Lower leg skin (tissue), 4 donors: ENCODE data around the gene RNF212. TPM values are rescaled to one million over a fixed set of nuclear protein-coding genes. Genes with fewer than 3 reads are reported as not detected.

ENCODE experiments used
- DNase-seq, 2 donors: peaks; one replicate each; pipeline ENCODE4 v3.0.0-alpha.2; 2019; ENCODE audit warnings: low spot score in 2 of 2
- H3K4me3 ChIP-seq: fragments of 200-600 bp; sonication (generic); 2 replicates; pipeline ENCODE4 v1.5.1; 2017; ENCODE audit warnings: mild to moderate bottlenecking, low read depth; ENCODE audit not compliant: poor library complexity, severe bottlenecking
- CTCF ChIP-seq, 3 donors: fragments of 450-650 bp; IDR thresholded peaks; one replicate each; pipeline ENCODE4 v1.5.1; 2016; ENCODE audit warnings: antibody characterized with exemption in 3 of 3, mild to moderate bottlenecking in 3 of 3, moderate library complexity in 2 of 3
- POLR2A ChIP-seq, 2 donors: fragments of 450-650 bp; IDR thresholded peaks; one replicate each; pipeline ENCODE4 v1.6.1; 2016 to 2017; ENCODE audit warnings: antibody characterized with exemption in 2 of 2, mild to moderate bottlenecking in 1 of 2, moderate library complexity in 1 of 2
- WGBS, 2 donors: methylation state at CpG; one replicate each; pipeline ENCODE4 v1.1.5; 2018; 5-methylcytosine and 5-hydroxymethylcytosine counted together
- intact Hi-C: fragments of 100-400 bp; cut with DNase I; formaldehyde crosslinking; loops from one replicate; pipeline ENCODE4 v1.15.0; 2023; ENCODE audit warnings: low total_unique reads
- total RNA-seq, 4 donors: library from RNA; depleted of rRNA; stranded (reverse); fragments of >200 nt; gene quantifications; one replicate each; pipeline ENCODE4 v1.1.0, GENCODE V29; 2016

RNF212 gene
- total RNA-seq, 4 donors from 2014 or later, result 2.9 to 11.8 (median 8.5) TPM

GRCh38 chr4:1060621-1061020, 52.7 kb downstream of the RNF212 start:
- WGBS, 2 donors, result 87 to 97% methylated on average over 9 of the region's 9 CpGs
- TF ChIP-seq CTCF (IDR thresholded peaks at IDR 0.05), result no peak
- TF ChIP-seq POLR2A (IDR thresholded peaks at IDR 0.05), result no peak
- DNase-seq, result peak in 1 of 2 donors; percentile 70
- intact Hi-C loops, result no loop called here
- no peak overlapping the region for H3K4me3 ChIP-seq

- H3K4me3 ChIP-seq, result no peak overlapping the region
- intact Hi-C loops, result no loop called here
- peak in 1 of 2 donors; percentile 69 for DNase-seq
- no peak for TF ChIP-seq POLR2A (IDR thresholded peaks at IDR 0.05)
- TF ChIP-seq CTCF (IDR thresholded peaks at IDR 0.05), result no peak
- 65 to 76% methylated on average over 9 to 10 of the region's 10 CpGs for WGBS, 2 donors
Observed at GRCh38 chr4:1060121-1060520, 53.2 kb downstream of the RNF212 start.

- intact Hi-C loops, result no loop called here
- DNase-seq, result peak in 1 of 2 donors; percentile 83
- TF ChIP-seq POLR2A (IDR thresholded peaks at IDR 0.05) (no peak), CTCF (IDR thresholded peaks at IDR 0.05) (no peak)
- WGBS, 2 donors, result 47 to 52% methylated on average over 15 to 16 of the region's 16 CpGs
- H3K4me3 ChIP-seq, result no peak overlapping the region
Observed at GRCh38 chr4:1058997-1059665, 54.2 kb downstream of the RNF212 start.

GRCh38 chr4:1058198-1058996, 55.0 kb downstream of the RNF212 start:
- peak in 1 of 2 donors; percentile 81 for DNase-seq
- no peak for TF ChIP-seq POLR2A (IDR thresholded peaks at IDR 0.05)
- TF ChIP-seq CTCF (IDR thresholded peaks at IDR 0.05), result no peak
- intact Hi-C loops, result no loop called here
- no peak overlapping the region for H3K4me3 ChIP-seq
- WGBS, 2 donors, result 38 to 56% methylated on average over 31 to 33 of the region's 35 CpGs

GRCh38 chr4:1057403-1057745, 56.0 kb downstream of the RNF212 start:
- no peak for TF ChIP-seq CTCF (IDR thresholded peaks at IDR 0.05)
- no peak for TF ChIP-seq POLR2A (IDR thresholded peaks at IDR 0.05)
- no peak overlapping the region for H3K4me3 ChIP-seq
- intact Hi-C loops, result no loop called here
- WGBS, 2 donors, result 84% methylated on average over 7 of the region's 7 CpGs
- peak in 1 of 2 donors; percentile 74 for DNase-seq
